IMR-90 (cell line): ENCODE results near the gene MYBPHL. TPM values are rescaled to one million over a fixed set of nuclear protein-coding genes. Genes with fewer than 3 reads are reported as not detected.

ENCODE experiments used
- ATAC-seq: fragments of 200-7000 bp; cut with Tn5 transposase; 2 replicates; pipeline ENCODE4 v1.9.1; 2020; ENCODE audit warnings: low read depth, mild to moderate bottlenecking, moderate library complexity
- BruUV-seq: library from RNA; stranded (reverse); fragments of 400-500 nt; replicated peaks from 2 replicates; lab custom pipeline; 2021; lab: Mats Ljungman, UMichigan
- CTCF ChIA-PET: fragments of 300-600 bp; formaldehyde crosslinking; extraction: SDS; loops from one replicate; lab custom pipeline; 2021; ENCODE audit warnings: antibody characterized with exemption; lab: Yijun Ruan, JAX
- POLR2A ChIA-PET: fragments of 300-600 bp; sonication (Branson Sonifier 250); formaldehyde crosslinking; loops from one replicate; lab custom pipeline; 2022; ENCODE audit warnings: antibody characterized with exemption; ENCODE audit not compliant: unreplicated experiment; lab: Charles Lee
- DNase-seq: peaks from one replicate; pipeline ENCODE4 v3.0.0; 2013
- H2AFZ ChIP-seq: replicated peaks from 2 replicates; pipeline ENCODE3; 2013; ENCODE audit warnings: low read length, mild to moderate bottlenecking; ENCODE audit not compliant: poor library complexity
- H2AK5ac ChIP-seq: 2 replicates; pipeline ENCODE4 v1.6.1; 2013; ENCODE audit warnings: low read depth, low read length, inconsistent platforms
- H2AK9ac ChIP-seq: replicated peaks from 2 replicates; pipeline ENCODE3; 2013; ENCODE audit warnings: mild to moderate bottlenecking, low read depth, low read length, moderate library complexity; ENCODE audit not compliant: poor library complexity
- H2BK120ac ChIP-seq: 2 replicates; pipeline ENCODE4 v1.6.1; 2013; ENCODE audit warnings: low read depth, low read length, inconsistent platforms
- H2BK15ac ChIP-seq: 3 replicates; pipeline ENCODE4 v1.6.1; 2013; ENCODE audit warnings: low read depth, low read length, inconsistent platforms
- H2BK20ac ChIP-seq: 2 replicates; pipeline ENCODE4 v1.6.1; 2013; ENCODE audit warnings: low read depth, mild to moderate bottlenecking, inconsistent platforms, low read length, moderate library complexity
- H2BK5ac ChIP-seq: 2 replicates; pipeline ENCODE4 v1.6.1; 2013; ENCODE audit warnings: mild to moderate bottlenecking, low read depth, low read length, inconsistent platforms; ENCODE audit not compliant: poor library complexity, severe bottlenecking
- H3K14ac ChIP-seq: replicated peaks from 2 replicates; pipeline ENCODE4 v1.6.1; 2013; ENCODE audit warnings: low read depth, low read length, inconsistent platforms
- H3K18ac ChIP-seq: 2 replicates; pipeline ENCODE4 v1.6.1; 2013; ENCODE audit warnings: low read depth, low read length, control low read depth
- H3K23ac ChIP-seq: 2 replicates; pipeline ENCODE4 v1.6.1; 2013; ENCODE audit warnings: low read depth, low read length, inconsistent platforms
- H3K27ac ChIP-seq: 2 replicates; pipeline ENCODE4 v1.5.1; 2013; ENCODE audit warnings: mild to moderate bottlenecking, control low read depth, low read length; ENCODE audit not compliant: insufficient read depth
- H3K27me3 ChIP-seq: 2 replicates; pipeline ENCODE4 v1.6.1; 2013; ENCODE audit warnings: low read length; ENCODE audit not compliant: control insufficient read depth, insufficient read depth
- H3K36me3 ChIP-seq: 2 replicates; pipeline ENCODE4 v1.6.1; 2013; ENCODE audit warnings: low read length, mixed read lengths; ENCODE audit not compliant: control insufficient read depth, insufficient read depth
- H3K4ac ChIP-seq: 2 replicates; pipeline ENCODE4 v1.6.1; 2013; ENCODE audit warnings: low read depth, low read length, inconsistent platforms
- H3K4me1 ChIP-seq: 2 replicates; pipeline ENCODE4 v1.6.1; 2013; ENCODE audit warnings: low read length, mixed read lengths; ENCODE audit not compliant: control insufficient read depth, insufficient read depth
- H3K4me2 ChIP-seq: 2 replicates; pipeline ENCODE4 v1.6.1; 2013; ENCODE audit warnings: low read depth, mild to moderate bottlenecking, control low read depth, low read length, moderate library complexity
- H3K4me3 ChIP-seq: 2 replicates; pipeline ENCODE4 v1.5.1; 2013; ENCODE audit warnings: low read depth, mild to moderate bottlenecking, control low read depth, low read length, moderate library complexity; ENCODE audit not compliant: insufficient read depth
- H3K56ac ChIP-seq: 2 replicates; pipeline ENCODE4 v1.6.1; 2013; ENCODE audit warnings: low read length, inconsistent platforms; ENCODE audit not compliant: insufficient read depth; ENCODE audit errors: extremely low read depth
- H3K79me1 ChIP-seq, 2 experiments: 2 replicates each; pipeline ENCODE4 v1.6.1; 2013; ENCODE audit warnings: low read length in 2 of 2, inconsistent platforms in 1 of 2, low read depth in 1 of 2
- H3K9ac ChIP-seq: 2 replicates; pipeline ENCODE4 v1.6.1; 2013; ENCODE audit warnings: low read depth, low read length, control low read depth
- H3K9me1 ChIP-seq: 2 replicates; pipeline ENCODE4 v1.6.1; 2013; ENCODE audit warnings: low read length, inconsistent platforms; ENCODE audit not compliant: insufficient read depth
- H3K9me3 ChIP-seq: 2 replicates; pipeline ENCODE4 v1.6.1; 2013; ENCODE audit warnings: low read length; ENCODE audit not compliant: control insufficient read depth, insufficient read depth
- H4K20me1 ChIP-seq: 2 replicates; pipeline ENCODE4 v1.6.1; 2013; ENCODE audit warnings: low read length, inconsistent platforms; ENCODE audit not compliant: insufficient read depth
- H4K5ac ChIP-seq: 2 replicates; pipeline ENCODE4 v1.6.1; 2013; ENCODE audit warnings: mild to moderate bottlenecking, low read depth, low read length, control low read depth
- H4K8ac ChIP-seq, 2 experiments: 2 replicates each; pipeline ENCODE4 v1.6.1; 2013; ENCODE audit warnings: low read depth in 2 of 2, low read length in 2 of 2, control low read depth in 1 of 2, inconsistent platforms in 1 of 2
- H4K91ac ChIP-seq: 2 replicates; pipeline ENCODE4 v1.6.1; 2013; ENCODE audit warnings: low read depth, low read length, inconsistent platforms; ENCODE audit not compliant: insufficient read depth
- BHLHE40 ChIP-seq: fragments of 150-350 bp; IDR thresholded peaks from 2 replicates; pipeline ENCODE4 v1.6.1; 2016; ENCODE audit warnings: mild to moderate bottlenecking, low read depth, low read length
- CHD1 ChIP-seq: IDR thresholded peaks from 2 replicates; pipeline ENCODE4 v1.6.1; 2012; ENCODE audit warnings: low read depth, low read length, improper control_type of control experiment
- CTCF ChIP-seq: conservative IDR thresholded peaks from 2 replicates; pipeline ENCODE4 v1.5.1; 2012; ENCODE audit warnings: mild to moderate bottlenecking, low read depth, low read length, improper control_type of control experiment
- ELK1 ChIP-seq: fragments of 150-350 bp; IDR thresholded peaks from 2 replicates; pipeline ENCODE4 v1.6.1; 2016; ENCODE audit warnings: low read depth, mild to moderate bottlenecking, low read length, moderate library complexity, borderline replicate concordance
- MAFK ChIP-seq: IDR thresholded peaks from 2 replicates; pipeline ENCODE4 v1.6.1; 2012; ENCODE audit warnings: low read depth, low read length, improper control_type of control experiment
- NFE2L2 ChIP-seq: fragments of 150-350 bp; IDR thresholded peaks from 2 replicates; pipeline ENCODE4 v1.6.1; 2016; ENCODE audit warnings: low read depth, mild to moderate bottlenecking, low read length
- POLR2A ChIP-seq: IDR thresholded peaks from 2 replicates; pipeline ENCODE4 v1.6.1; 2012; ENCODE audit warnings: mild to moderate bottlenecking, low read depth, low read length
- SMC3 ChIP-seq: fragments of 150-350 bp; IDR thresholded peaks from 2 replicates; pipeline ENCODE4 v1.6.1; 2016; ENCODE audit warnings: low read depth, mild to moderate bottlenecking, antibody characterized with exemption, low read length, moderate library complexity
- WGBS, 2 experiments: methylation state at CpG; one replicate each; pipeline versions ENCODE4 v1.1.5 to v1.1.7; 2013; ENCODE audit warnings: missing lambda C conversion rate in 2 of 2; ENCODE audit not compliant: insufficient read length in 1 of 2; ENCODE audit errors: extremely low coverage in 2 of 2; 5-methylcytosine and 5-hydroxymethylcytosine counted together
- dilution Hi-C: fragments of 300-500 bp; cut with HindIII; formaldehyde crosslinking; loops from one replicate; pipeline ENCODE4 v1.14.3; 2018; ENCODE audit warnings: low sequenced_read_pairs; ENCODE audit not compliant: unreplicated experiment
- in situ Hi-C: fragments of 300-500 bp; cut with MboI; formaldehyde crosslinking; loops from 3 replicates; pipeline ENCODE4 v1.14.3; 2019; ENCODE audit warnings: low sequenced_read_pairs, inconsistent platforms, mixed read lengths
- intact Hi-C: fragments of 100-400 bp; cut with micrococcal nuclease; formaldehyde crosslinking; loops from 2 replicates; pipeline ENCODE4 v1.10.0; 2022
- polyA plus RNA-seq, 3 experiments: library from polyadenylated mRNA; depleted of rRNA; stranded (reverse); fragments of >200 nt; gene quantifications; 2 replicates each; pipeline ENCODE4 v1.2.3, GENCODE V29; 2012; ENCODE audit warnings: low replicate concordance in 1 of 3
- total RNA-seq: library from RNA; depleted of rRNA; stranded (reverse); fragments of >200 nt; gene quantifications from 2 replicates; pipeline ENCODE4 v1.2.3, GENCODE V29; 2012

The MYBPHL gene
- total and polyA plus RNA-seq, 2 of the 4 experiments (the other 2 are of a cell fraction): 0.07 TPM; not detected in 1

GRCh38 chr1:109249654-109250401 is 57.0 kb downstream of the MYBPHL start:
- Histone ChIP-seq H2BK120ac (no peak overlapping the region), H3K36me3 (no peaks in the 10 kb centered on the region), H3K27me3 (no peaks in the 10 kb centered on the region), H3K4ac (no peak overlapping the region), H3K4me1 (peaks cover 21% of the 10 kb centered on the region), H4K8ac (peak overlapping the region in 1 of 2 experiments; percentile 4; a peak in 1 of 4 replicates), H2BK20ac (no peak overlapping the region), H2AK9ac (peak overlapping the region; percentile 67), H3K23ac (no peak overlapping the region), H3K79me1 (0 out of 4 replicates have a peak, but pooled peaks cover 0 to 7% of the 10 kb centered on the region in 2 experiments), H3K9ac (no peak overlapping the region), H3K4me3 (peak overlapping the region; percentile 54), H3K14ac (no peak overlapping the region), H2BK15ac (no peak overlapping the region), H3K27ac (no peak overlapping the region), H3K4me2 (peak overlapping the region; percentile 76), H4K20me1 (no peaks in the 10 kb centered on the region), H2BK5ac (no peak overlapping the region), H4K5ac (no peak overlapping the region), H3K9me1 (no peaks in the 10 kb centered on the region; the same call in 1 of the 2 replicates), H2AK5ac (no peak overlapping the region), H3K18ac (no peak overlapping the region), H2AFZ (peak overlapping the region; percentile 90), H3K56ac (no peak overlapping the region), H4K91ac (no peak overlapping the region), H3K9me3 (no peaks in the 10 kb centered on the region)
- ChIA-PET CTCF (no interaction called here), POLR2A (interaction anchor here (0.5 kb wide), 1 partner anchor 8 kb away, joined by 3 read pairs; no protein-coding TSS in a partner anchor)
- dilution Hi-C loops: no loop called here
- BruUV-seq: no TSS peak
- in situ Hi-C loops: no loop called here
- 5% methylated on average over 48 of the region's 80 CpGs; no CpG with 5 or more reads in 1 of the 2 experiments for WGBS, 2 experiments
- TF ChIP-seq NFE2L2 (no peak), MAFK (no peak), CTCF (no peak), ELK1 (no peak), SMC3 (no peak), POLR2A (no peak), BHLHE40 (no peak), CHD1 (no peak)
- ATAC-seq: peak; percentile 41
- DNase-seq: no peak
- intact Hi-C loops: loop anchor here (1.0 kb wide), 1 partner anchor 10 kb away; no protein-coding TSS in a partner anchor
